ENCODE measurements around the gene DIP2C. TPM values are rescaled to one million over a fixed set of nuclear protein-coding genes. Genes with fewer than 3 reads are reported as not detected.

DIP2C gene
- total RNA-seq, 2 donors from 2014 or later, result 9.6 to 11.9 TPM

GRCh38 chr10:531541-531940, 157.9 kb downstream of the DIP2C start:
- 97 to 99% methylated on average over 12 to 18 of the region's 18 CpGs for WGBS, 2 donors
- DNase-seq, result no peak
- H3K4me3 ChIP-seq, result no peak overlapping the region
- H3K27ac ChIP-seq, result no peak overlapping the region
- no peak for ATAC-seq
- no peaks in the 10 kb centered on the region for H3K36me3 ChIP-seq (replicated peaks in 1 of 2; ENCODE audit: insufficient read depth in 1 of 2, low read depth in 2 of 2)
- no peak for TF ChIP-seq CTCF (IDR thresholded peaks at IDR 0.05)
- no peak for TF ChIP-seq POLR2A (IDR thresholded peaks at IDR 0.05)
- H3K4me1 ChIP-seq, result peaks cover 19% of the 10 kb centered on the region
- intact Hi-C loops (cut with DNase I), result no loop called here
- H3K27me3 ChIP-seq, result no peaks in the 10 kb centered on the region
- no peaks in the 10 kb centered on the region for H3K9me3 ChIP-seq

- Histone ChIP-seq H3K4me1 (peaks cover 19% of the 10 kb centered on the region), H3K27ac (no peak overlapping the region), H3K27me3 (no peaks in the 10 kb centered on the region), H3K4me3 (no peak overlapping the region), H3K36me3 (replicated peaks in 1 of 2; ENCODE audit: insufficient read depth in 1 of 2, low read depth in 2 of 2) (no peaks in the 10 kb centered on the region), H3K9me3 (no peaks in the 10 kb centered on the region)
- no peak for ATAC-seq
- TF ChIP-seq POLR2A (IDR thresholded peaks at IDR 0.05), result no peak
- no peak for TF ChIP-seq CTCF (IDR thresholded peaks at IDR 0.05)
- intact Hi-C loops (cut with DNase I), result no loop called here
- DNase-seq, result no peak
- 90 to 94% methylated on average over 16 of the region's 16 CpGs for WGBS, 2 donors
Measured at GRCh38 chr10:530717-531116, 158.8 kb downstream of the DIP2C start.

DNA sequence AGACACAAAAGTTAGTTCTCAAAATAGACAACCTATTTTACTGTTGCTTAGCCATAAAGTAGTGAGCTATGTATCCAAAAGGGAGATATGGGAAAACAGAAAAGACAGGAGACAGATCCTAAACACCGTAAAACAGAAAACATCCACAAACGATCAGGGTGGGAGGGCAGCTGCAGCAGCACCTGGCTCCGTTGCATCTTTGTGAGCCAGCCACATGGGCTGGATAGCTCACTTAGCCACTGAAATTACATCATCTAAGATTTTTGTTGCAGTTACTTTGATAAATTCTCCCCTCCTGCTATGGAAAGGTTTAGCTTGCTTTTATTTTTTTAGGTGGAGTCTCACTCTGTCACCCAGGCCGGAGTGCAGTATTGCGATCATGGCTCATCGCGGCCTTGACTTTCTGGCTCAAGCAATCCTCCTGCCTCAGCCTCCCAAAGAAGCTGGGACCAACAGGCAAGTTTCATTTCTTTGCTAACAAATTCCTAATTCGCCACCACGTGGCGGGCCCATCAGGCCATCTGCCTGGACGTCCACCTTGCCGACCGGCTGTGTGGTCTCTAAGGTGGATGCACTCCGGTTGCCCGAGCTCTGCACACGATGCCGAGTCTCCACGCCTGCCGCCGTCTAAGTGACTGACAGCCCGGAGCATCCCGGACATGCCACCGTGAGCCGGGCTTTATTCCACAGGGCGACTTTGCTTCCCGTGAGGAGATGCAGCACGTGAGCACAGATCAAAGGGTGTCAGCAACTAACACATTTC, 159.8 kb downstream of the DIP2C start:
- no peak overlapping the region for H3K4me3 ChIP-seq
- WGBS, 2 donors, result 94 to 97% methylated on average over 27 of the region's 27 CpGs
- no peak overlapping the region for H3K27ac ChIP-seq
- H3K4me1 ChIP-seq, result peaks cover 19% of the 10 kb centered on the region
- H3K27me3 ChIP-seq, result no peaks in the 10 kb centered on the region
- no peak for TF ChIP-seq CTCF (IDR thresholded peaks at IDR 0.05)
- no peak for TF ChIP-seq POLR2A (IDR thresholded peaks at IDR 0.05)
- DNase-seq, result no peak
- intact Hi-C loops (cut with DNase I), result no loop called here
- ATAC-seq, result no peak
- H3K36me3 ChIP-seq (replicated peaks in 1 of 2; ENCODE audit: insufficient read depth in 1 of 2, low read depth in 2 of 2), result no peaks in the 10 kb centered on the region
- no peaks in the 10 kb centered on the region for H3K9me3 ChIP-seq

DNA sequence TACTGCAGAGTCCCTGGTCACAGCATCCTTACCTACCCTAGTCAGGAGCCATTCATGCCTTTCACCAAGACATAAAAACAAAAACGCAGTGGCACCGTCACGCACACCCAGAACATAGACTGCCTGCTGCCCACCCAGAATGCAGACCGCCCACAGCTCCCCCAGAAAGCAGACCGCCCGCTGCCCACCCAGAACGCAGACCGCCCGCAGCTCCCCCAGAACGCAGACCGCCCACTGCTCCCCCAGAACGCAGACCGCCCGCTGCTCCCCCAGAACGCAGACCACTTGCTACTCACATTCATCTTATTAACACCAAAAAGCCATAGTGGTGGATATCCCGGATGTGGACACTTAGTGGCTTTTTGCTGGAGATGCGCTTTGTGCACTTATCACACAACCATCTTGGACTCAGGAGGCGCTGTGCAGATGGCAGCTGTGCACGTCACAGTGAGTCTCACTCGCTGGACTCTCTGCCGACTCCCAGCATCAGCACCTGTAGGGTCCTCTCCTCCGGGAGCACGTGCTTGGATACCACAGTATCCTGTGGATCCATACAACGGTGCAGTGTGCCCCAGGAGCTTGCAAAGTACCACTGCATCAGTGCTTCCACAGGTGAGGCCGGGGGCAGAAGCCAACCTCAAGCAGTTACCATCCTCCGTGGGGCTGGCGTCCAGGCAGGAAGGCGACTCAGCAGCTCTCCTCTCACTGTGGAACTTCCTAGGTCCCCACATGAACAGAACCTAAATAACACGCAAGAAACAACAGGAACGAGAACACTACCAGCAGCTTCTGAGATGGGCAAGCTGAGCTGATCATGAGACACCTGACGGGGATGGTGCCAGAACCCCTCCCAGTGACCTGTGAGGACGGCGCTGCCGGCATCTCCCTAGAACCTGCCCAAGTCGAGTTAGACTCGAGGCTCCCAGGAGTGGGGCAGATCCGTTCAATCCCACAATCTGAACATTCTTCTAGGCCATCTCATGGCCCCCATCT, 161.0 kb downstream of the DIP2C start:
- intact Hi-C loops (cut with DNase I), result no loop called here
- TF ChIP-seq CTCF (IDR thresholded peaks at IDR 0.05), result no peak
- TF ChIP-seq POLR2A (IDR thresholded peaks at IDR 0.05), result no peak
- H3K9me3 ChIP-seq, result no peaks in the 10 kb centered on the region
- H3K4me3 ChIP-seq, result no peak overlapping the region
- H3K27ac ChIP-seq, result no peak overlapping the region
- peaks cover 10% of the 10 kb centered on the region for H3K4me1 ChIP-seq
- no peaks in the 10 kb centered on the region for H3K36me3 ChIP-seq (replicated peaks in 1 of 2; ENCODE audit: insufficient read depth in 1 of 2, low read depth in 2 of 2)
- ATAC-seq, result no peak
- WGBS, 2 donors, result 91 to 95% methylated on average over 27 to 36 of the region's 37 CpGs
- H3K27me3 ChIP-seq, result no peaks in the 10 kb centered on the region
- DNase-seq, result no peak
